ENCODE results near the gene CCDC136.

DNA sequence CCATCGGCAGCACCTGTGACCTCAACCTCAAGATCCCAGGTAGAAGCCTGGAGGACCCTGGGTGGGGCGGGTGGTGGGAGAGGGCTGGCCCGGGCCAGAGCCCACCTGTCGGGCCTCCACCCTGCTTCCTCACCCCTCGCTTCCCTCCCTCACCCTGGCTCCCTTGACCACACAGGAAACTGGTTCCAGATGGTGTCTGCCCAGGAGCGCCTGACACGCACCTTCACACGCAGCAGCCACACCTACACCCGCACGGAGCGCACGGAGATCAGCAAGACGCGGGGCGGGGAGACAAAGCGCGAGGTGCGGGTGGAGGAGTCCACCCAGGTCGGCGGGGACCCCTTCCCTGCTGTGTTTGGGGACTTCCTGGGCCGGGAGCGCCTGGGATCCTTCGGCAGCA lies 62.0 kb downstream of the CCDC136 start:
- TF ChIP-seq, protein P1, sequence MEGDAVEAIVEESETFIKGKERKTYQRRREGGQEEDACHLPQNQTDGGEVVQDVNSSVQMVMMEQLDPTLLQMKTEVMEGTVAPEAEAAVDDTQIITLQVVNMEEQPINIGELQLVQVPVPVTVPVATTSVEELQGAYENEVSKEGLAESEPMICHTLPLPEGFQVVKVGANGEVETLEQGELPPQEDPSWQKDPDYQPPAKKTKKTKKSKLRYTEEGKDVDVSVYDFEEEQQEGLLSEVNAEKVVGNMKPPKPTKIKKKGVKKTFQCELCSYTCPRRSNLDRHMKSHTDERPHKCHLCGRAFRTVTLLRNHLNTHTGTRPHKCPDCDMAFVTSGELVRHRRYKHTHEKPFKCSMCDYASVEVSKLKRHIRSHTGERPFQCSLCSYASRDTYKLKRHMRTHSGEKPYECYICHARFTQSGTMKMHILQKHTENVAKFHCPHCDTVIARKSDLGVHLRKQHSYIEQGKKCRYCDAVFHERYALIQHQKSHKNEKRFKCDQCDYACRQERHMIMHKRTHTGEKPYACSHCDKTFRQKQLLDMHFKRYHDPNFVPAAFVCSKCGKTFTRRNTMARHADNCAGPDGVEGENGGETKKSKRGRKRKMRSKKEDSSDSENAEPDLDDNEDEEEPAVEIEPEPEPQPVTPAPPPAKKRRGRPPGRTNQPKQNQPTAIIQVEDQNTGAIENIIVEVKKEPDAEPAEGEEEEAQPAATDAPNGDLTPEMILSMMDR (conservative IDR thresholded peaks at IDR 0.05) = no peak
- no peak for TF ChIP-seq ZFX (IDR thresholded peaks at IDR 0.05)
